SH-SY5Y (cell line): ENCODE results near the gene GOLGB1.

ENCODE experiments used
- GATA2 ChIP-seq: IDR thresholded peaks from 2 replicates; pipeline ENCODE4 v1.6.1; 2011; ENCODE audit warnings: mild to moderate bottlenecking, low read depth, low read length
- GATA3 ChIP-seq: IDR thresholded peaks from 2 replicates; pipeline ENCODE4 v1.6.1; 2011; ENCODE audit warnings: low read depth, mild to moderate bottlenecking, low read length, moderate library complexity

The GOLGB1 gene

DNA sequence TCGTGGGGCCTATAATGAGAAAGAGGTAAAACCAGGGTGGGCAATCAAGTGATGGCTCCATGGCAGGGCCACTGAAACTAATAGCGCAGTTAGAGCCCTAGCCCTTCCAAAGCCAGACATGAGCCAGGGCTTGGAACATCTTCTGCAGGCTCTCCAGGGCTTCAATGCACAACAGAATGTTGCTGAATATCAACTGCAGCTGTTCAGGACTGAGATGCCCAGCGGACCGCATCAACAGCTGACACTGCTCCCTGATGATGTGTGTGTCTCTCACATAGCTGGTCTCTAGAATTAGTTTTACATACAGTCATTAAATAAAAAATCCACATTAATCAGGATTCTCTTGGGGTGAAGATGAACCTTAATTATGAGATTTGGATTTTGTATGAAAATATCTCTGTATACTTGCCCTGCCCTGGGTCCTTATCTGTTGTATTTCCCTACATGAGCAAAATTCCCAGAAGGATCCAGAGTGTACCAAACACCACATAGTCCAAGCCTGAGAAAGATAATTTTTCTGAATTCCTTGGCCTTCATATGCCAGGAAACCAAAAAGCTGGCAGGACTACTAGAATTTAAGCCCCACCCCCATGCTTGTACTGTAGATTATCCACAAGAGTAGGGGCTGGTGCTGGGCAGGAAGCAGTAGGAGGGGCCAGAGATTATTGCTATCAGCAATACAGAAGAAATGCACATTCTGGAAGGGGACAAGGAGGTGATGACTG is 7.7 kb upstream of the GOLGB1 start:
- TF ChIP-seq GATA3 (no peak), GATA2 (no peak)

DNA sequence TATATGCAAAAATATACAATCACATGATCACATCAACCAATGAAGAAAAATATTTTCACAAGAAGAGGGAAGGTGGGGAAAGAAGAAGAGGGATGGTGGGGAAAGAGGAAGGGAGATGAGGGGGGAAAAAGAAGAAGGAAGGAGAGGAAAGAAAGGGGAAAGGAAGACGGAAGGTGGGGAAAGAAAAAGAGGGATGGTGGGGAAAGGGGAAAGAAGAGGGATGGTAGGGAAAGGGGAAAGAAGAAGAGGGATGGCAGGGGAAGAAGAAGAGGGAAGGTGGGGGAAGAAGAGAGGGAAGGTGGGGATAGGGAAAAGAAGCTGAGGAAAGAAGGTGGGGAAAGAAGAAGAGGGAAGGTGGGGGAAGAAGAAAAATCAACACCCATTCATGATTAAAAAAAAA is 3.2 kb upstream of the GOLGB1 start:
- TF ChIP-seq GATA2 (no peak), GATA3 (no peak)

DNA sequence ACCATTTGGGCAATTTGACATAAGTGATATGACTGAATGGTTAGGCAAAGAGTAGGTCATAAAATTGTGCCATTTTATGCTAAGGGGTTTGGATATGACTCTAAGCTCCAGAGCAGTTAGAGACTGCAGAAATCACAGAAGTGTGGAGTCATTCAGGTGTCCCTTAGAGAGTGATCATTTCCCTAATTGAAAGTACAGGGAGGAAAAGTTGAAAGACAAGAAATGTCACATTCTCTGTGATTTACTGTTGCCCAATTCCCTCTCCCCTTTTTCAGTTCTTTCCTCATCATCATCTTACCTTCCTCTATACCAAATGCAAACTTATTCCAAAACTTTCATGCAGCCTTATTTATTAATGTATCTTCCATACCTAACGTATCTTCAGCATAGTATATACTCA is 2.7 kb upstream of the GOLGB1 start:
- TF ChIP-seq GATA2 (no peak), GATA3 (no peak)

DNA sequence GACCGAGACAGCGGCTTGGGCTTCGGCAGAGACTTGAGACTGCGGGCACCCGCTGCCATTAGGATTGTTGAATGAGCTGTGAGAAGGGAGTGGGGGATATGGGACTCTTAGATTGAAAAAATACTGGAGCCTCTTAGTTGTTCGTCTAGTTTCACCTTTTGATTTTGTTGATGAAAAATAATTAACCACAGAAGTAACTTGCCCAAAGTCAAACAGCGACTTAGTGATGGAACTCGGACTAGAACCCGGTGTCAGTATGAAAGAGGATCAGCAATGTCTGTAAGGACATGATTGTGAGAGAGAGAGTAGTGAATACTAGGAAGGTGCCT is 510 bp upstream of the GOLGB1 start:
- TF ChIP-seq GATA2: no peak
- no peak for TF ChIP-seq GATA3

DNA sequence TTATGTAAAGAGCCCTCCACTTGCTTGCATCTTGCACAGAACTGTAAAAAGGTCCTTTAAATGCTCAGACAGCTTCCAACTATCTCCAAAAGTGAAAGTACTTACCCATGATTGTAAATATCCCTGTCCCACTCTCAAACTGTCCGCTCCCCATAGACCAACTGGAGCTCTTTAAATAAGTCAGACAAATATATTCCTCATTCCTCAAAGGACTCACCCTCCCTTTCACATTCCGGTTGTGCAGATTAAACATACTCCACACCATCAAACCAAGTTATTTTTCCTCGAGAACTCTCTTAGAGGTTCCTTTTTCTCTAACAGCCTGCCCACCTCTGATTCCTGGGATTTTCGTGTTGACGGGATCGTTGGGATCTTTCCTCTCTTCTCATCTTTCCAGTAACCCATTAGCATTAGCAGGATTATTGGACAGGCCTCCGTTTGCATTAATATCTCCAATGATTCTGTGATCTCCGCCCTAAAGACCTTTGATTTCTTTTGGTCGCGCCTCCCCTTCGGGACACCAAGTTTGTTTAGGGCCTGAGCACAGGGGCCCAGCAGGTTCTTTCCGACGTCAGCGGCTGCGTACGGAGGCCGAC is 763 bp downstream of the GOLGB1 start:
- TF ChIP-seq GATA3: no peak
- TF ChIP-seq GATA2: no peak

DNA sequence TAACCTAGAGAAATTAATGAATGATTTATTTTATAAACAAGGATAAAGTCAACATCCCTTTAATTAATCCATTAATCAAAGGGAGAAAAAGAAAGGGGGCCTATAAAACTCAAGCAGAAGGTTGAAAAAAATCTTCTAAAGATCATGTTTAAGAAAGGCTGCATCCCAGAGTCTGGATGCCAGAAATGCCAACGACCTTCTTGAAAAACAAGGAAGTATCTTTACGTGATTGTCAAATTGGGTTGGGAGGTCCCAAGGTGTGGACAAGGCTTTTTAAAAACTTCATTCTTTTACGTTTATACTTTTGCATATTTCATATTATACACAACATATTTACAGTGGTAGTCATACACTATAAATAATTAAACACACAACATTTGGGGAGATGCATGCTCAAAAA is 1.6 kb downstream of the GOLGB1 start:
- TF ChIP-seq GATA2 (no peak), GATA3 (no peak)

DNA sequence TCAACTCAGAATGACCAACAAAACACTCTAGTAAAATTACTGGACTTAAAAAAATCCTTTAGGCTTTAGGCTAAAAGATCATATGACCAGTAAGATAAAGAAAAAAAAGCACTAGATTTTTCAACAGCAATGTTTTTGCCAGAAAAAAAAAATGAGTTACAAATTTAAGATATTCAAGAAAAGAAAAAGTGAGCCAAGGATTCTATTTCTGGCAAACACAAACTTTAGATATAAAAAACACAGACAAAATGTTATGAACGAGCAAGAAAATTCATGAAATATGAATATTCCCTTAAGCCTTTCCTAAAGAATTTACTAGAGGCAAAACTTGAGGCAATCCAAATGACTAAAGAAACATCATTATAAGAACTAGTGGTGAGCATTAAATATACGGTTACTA is 8.6 kb downstream of the GOLGB1 start:
- TF ChIP-seq GATA3 (no peak), GATA2 (no peak)

DNA sequence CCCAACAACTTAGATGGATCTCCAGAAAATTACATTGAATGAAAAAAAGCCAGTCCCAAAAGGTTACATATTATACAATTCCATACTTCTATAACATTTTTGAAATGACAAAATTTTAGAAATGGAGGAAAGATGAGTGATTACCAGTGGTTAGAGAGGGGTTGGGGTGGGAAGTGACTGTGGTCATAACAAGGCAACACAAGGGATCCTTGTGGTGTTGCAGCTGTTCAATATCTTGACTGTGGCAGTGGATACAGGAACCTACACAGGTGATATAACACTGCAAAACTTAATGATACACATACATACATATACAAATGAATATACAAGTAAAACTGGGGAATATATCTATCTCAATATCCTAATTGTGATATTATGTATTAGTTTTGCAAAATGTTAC is 9.6 kb downstream of the GOLGB1 start:
- no peak for TF ChIP-seq GATA3
- no peak for TF ChIP-seq GATA2

DNA sequence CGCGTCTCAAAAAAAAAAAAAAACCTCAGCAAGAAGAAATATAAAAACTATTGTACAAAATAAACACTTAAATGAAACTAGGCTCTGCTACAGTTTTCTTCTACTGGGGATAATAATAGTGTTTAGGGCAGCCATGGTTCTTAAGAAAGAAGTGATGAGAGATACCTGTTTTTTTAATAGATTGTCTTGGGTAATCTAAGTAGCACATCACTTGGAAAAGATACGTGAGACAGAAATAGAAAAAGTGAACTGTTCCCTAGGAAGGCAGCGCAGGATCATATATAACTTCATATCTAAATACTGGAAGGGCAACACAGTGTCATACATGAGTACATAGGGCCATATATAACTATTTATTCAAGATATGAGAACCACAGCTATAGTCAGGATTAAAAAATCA is 11.9 kb downstream of the GOLGB1 start:
- TF ChIP-seq GATA2 (no peak), GATA3 (no peak)

DNA sequence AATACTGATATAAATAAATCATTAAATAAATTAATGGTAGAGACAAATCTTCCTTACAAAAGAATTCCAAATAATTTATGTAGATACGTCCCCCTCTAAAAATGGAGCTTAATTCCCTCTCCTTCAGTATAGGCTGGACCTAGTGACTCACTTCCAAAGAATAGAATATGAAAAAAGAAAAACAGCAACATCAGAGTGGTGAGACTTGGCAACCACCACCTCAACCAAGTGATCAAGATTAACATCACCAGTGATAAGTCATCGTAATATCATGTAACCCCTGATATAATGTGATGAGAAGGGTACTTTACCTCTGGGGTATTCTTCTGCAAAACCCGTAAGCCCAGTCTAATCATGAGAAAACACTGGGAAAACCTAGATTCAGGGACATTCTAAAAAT is 13.4 kb downstream of the GOLGB1 start:
- TF ChIP-seq GATA3 (no peak), GATA2 (no peak)

DNA sequence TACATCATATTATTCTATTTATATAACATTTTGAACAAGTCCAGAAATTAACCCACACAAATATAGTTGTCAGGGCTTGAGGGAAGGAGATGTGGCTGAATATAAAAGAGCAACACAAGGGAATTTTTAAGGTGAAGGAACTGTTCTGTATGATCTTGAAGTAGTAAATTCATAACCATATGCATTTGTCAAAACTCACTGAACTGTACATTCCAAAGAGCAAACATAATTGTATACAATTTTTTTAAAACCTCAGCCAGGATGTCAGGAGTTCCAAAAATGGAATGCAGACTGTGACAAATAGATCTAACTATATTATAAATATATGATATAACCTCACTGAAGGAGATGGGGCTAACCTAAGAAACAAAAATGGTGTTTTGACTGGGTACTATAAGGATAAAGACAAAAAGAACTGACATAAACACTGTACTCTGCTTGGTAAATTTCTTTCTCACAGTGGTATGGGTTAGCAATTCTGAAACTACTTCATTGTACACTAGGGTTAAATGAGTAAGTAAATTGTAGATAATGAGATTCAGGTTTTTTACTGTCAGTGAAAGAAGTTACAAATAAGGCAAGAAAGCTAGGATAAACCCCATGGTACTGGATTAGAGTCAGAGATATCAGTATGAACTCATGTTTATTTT is 14.4 kb downstream of the GOLGB1 start:
- TF ChIP-seq GATA2: no peak
- TF ChIP-seq GATA3: no peak

DNA sequence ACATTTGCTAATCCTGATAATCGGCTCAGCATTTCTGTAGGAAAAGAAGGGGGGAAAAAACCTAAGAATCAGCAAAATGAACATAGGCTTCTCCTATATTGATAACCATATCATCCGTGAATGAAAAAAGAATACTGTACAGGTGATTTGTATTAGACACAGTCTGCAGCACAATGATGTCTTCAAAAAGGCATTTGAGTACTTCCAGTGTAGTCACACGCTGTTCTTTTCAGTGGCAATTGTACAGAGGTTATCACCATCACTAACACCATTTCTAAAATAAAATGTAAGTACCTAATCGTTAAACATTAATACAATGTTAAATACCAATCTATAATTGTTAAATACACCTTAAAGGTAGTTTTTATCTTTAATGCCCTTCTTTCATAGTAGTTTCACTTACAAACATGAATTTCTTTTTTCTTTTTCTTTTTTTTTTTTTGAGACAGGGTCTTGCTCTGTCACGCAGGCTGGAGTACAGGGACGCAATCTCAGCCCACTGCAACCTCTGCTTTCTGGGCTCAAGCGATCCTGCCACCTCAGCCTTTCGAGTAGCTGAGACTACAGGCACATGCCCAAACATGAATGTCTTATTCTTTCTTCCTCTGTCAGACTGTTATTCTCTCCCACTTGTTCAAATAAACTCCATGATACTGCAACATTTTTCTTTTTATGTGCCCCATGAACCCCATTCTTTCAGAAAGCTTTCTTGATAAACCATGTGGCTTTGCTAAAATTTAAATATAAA is 18.4 kb downstream of the GOLGB1 start:
- no peak for TF ChIP-seq GATA2
- TF ChIP-seq GATA3: no peak

DNA sequence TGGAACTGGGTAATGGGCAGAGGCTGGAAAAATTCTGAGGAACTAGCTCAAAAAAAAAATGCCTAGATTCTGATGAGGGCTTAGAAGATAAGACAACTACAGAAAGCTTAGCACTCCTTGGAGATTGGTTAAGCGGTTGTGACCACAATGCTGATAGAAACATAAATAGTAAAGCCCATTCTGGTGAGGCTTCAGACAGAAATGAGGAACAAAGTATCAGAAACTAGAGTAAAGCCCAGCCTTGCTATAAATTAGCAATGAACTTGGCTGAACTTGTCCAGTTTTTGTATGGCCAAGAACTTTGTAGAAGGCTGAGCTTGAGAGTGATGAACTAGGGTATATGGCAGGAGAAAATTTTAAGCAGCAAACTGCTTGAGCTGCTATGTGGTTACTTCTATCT is 25.4 kb downstream of the GOLGB1 start:
- no peak for TF ChIP-seq GATA3
- TF ChIP-seq GATA2: no peak

DNA sequence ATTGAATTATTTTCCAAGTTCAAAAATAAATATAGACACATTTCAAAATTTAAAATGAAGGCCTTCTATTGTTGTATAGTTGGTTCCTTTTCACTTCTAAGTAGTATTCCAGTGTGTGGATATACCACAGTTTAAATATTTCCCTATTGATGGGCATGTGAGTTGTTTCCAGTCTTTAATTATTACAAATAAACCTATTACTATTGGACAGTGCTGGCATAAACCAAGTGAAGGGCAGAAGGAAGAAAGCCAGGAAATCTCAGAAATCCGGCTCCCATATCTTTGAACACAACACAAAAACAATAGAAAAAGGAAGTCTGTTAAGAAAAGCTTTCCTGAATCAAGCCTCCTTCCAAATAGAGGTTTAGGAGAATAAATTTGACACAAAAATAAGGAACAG is 26.1 kb downstream of the GOLGB1 start:
- TF ChIP-seq GATA3 (no peak), GATA2 (no peak)

DNA sequence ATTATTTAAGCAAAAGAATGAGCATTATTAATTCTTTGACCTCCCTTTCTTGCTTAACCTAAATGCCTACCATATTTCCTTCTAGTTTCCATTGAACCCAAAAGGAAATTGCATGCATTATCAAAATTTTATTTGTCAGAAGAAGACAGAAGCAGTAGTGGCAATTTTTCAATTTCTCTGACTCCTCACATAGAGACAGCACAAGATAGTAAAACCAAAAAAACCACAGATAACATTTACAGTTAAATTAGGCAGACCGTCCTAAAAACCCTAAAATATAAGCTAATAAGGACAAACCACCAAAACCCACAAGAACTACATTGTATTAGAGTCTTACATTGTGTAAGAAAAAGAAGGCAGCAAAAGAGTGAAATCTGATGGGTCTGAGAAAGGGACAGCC is 27.1 kb downstream of the GOLGB1 start:
- TF ChIP-seq GATA3 (no peak), GATA2 (no peak)

DNA sequence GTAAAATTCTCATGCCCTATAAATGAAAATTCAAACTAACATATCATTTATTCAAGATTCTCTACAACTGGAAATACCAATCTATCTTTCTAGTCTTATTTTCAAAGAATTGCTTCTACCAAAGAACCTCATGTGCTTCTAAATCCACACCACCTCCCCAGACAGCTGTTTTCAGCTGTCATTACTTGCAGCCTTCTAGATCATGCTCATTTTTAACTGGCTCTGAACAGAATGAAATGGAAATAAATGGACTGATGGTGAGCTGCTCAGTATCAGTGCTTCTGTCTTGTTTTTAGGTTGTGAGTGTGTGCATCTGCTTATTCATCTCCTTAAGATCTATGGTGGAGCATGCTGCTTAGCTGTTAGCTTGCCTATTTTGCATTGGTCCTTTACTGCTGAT is 29.4 kb downstream of the GOLGB1 start:
- TF ChIP-seq GATA2: no peak
- no peak for TF ChIP-seq GATA3
